Neural cell (in vitro differentiated cells): ENCODE data around the gene KRTAP5-8.

Experiments used
- CTCF ChIP-seq: fragments of 450-650 bp; IDR thresholded peaks from 2 replicates; pipeline ENCODE4 v1.5.1; 2014; ENCODE audit warnings: antibody characterized with exemption, mild to moderate bottlenecking, moderate library complexity; ENCODE audit not compliant: poor library complexity, severe bottlenecking
- EP300 ChIP-seq: fragments of 450-650 bp; conservative IDR thresholded peaks from 2 replicates; pipeline ENCODE4 v1.6.1; 2014; ENCODE audit warnings: antibody characterized with exemption, mild to moderate bottlenecking, moderate library complexity; ENCODE audit not compliant: poor library complexity, severe bottlenecking
- EZH2 ChIP-seq: fragments of 200-600, 300-800 bp; shearing (Covaris generic), sonication (generic); IDR thresholded peaks from 2 replicates; pipeline ENCODE4 v1.6.1; 2014; ENCODE audit warnings: antibody characterized with exemption, low read length, borderline replicate concordance, mild to moderate bottlenecking; ENCODE audit not compliant: insufficient read depth, poor library complexity, severe bottlenecking
- POLR2AphosphoS5 ChIP-seq: IDR thresholded peaks from 2 replicates; pipeline ENCODE4 v1.6.1; 2012
- REST ChIP-seq: IDR thresholded peaks from 2 replicates; pipeline ENCODE4 v1.6.1; 2012; ENCODE audit warnings: borderline replicate concordance
- TAF1 ChIP-seq: IDR thresholded peaks from 2 replicates; pipeline ENCODE4 v1.6.1; 2012; ENCODE audit warnings: low read depth

GRCh38 chr11:71491531-71491930 lies 46.3 kb upstream of the KRTAP5-8 start:
- TF ChIP-seq CTCF = no peak
- TF ChIP-seq POLR2AphosphoS5 = no peak
- TF ChIP-seq TAF1 = no peak
- no peak for TF ChIP-seq REST
- no peak for TF ChIP-seq EP300
- no peak for TF ChIP-seq EZH2
